ENCODE data around the gene AMY2A.
"Not testable (repeated sequence)": the region's sequence is repeated elsewhere in the genome, so short reads cannot be mapped to it uniquely, and the experiment has no call there.

The AMY2A gene

DNA sequence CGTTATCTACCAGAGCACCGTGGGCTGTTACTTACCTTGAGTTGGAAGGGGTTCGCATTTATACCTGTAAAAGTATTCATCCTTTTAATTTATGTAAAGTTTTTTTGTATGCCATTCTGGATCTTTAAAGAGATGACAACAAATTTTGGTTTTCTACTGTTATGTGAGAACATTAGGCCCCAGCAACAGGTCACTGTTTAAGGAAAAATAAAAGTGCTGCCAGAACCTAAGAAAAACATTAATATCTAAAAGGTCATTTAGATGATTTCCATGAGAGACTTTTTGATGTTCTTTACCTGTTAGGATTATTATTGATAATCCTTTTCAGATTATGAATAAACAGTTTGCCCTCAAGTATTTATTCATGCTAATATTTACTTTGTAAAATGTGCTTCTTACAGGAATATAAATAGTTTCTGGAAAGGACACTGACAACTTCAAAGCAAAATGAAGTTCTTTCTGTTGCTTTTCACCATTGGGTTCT is at the start of gene AMY2A:
AMY2A (plus strand) TSS at position 434 of the 484 bp plus-strand sequence; CDS start at position 448, 14 bp downstream.
- DNase-seq (ENCODE audit: low read depth), result not testable (repeated sequence)

DNA sequence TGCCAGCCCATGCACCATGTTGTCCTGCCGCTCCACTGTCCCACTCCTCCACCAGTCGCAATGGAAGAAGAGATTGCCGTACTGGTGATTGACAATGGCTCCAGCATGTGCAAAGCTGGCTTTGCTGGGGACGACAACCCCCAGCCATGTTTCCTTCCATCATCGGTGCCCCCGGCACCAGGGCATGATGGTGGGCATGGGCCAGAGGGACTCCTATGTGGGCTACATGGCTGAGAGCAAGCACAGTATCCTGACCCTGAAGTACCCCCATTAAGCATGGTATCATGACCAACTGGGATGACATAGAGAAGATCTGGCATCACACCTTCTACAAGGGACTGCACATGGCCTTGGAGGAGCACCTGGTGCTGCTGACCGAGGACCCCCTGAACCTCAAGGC is 47.7 kb upstream of the AMY2A start:
- no peak for DNase-seq (ENCODE audit: low read depth)

DNA sequence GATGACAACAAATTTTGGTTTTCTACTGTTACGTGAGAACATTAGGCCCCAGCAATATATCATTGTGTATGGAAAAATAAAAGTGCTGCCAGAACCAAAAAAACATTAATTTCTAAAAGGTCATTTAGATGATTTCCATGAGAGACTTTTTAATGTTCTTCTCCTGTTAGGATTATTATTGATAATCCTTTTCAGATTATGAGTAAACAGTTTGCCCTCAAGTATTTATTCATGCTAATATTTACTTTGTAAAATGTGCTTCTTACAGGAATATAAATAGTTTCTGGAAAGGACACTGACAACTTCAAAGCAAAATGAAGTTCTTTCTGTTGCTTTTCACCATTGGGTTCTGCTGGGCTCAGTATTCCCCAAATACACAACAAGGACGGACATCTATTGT is 45.9 kb upstream of the AMY2A start, which contains the start of gene AMY2B:
AMY2B (plus strand) TSS at position 301 of the 400 bp plus-strand sequence; CDS start at position 315, 14 bp downstream.
- not testable (repeated sequence) for DNase-seq (ENCODE audit: low read depth)

DNA sequence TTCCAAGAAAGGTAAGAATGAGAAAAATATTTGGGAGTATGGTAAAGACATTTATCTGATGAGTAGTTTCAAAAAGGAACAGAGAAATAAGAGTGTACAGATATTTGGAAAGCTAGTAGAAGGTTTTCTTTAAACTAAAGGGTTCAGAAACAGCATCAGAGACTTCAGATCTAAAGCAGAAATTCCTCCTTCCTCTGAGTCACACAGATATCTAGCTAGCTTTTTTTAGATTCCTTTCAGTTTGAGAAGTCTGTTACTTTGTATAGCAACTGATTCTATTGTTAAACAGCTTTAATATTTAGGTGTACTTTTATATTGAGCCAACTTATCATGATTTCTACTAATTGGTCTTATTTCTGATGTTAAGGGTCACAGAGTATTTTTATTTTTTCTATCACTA is 41.2 kb upstream of the AMY2A start:
- no peak for DNase-seq (ENCODE audit: low read depth)

DNA sequence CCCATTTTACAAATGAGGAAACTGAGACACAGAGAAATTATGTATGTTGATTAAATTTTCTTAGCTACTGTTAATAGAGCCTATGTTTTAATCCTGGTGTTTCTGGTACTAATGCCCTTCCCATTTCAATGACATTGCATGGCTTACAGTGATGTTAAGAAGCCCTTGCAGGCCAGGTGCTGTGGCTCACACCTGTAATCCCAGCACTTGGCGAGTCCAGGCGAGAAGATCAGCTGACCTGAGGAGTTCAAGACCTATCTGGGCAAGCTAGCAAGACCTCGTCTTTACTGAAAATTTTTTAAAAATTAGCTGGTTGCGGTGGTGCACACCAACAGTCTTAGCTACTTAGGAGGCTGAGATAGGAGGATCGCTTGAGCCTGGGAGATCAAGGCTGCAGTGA is 40.4 kb upstream of the AMY2A start:
- DNase-seq (ENCODE audit: low read depth), result not testable (repeated sequence)

DNA sequence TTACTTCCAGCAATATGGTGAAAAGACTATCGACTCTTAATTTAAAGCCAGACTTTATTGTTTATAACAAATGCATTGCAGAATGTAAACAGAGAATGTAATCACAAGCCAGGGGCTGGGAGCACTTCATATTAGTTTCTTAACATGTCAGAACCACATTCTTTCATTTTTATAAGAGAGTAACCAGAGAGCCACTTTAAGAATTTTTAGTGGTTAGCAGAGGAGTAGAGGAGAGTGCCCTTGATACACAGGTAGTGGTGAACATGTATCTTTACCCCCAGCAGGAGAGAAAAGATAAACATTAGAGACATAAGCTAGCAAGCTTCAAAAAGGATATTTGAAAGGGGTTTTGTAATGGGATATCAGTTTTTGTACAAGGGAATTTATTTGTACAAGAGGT is 34.8 kb upstream of the AMY2A start:
- DNase-seq (ENCODE audit: low read depth), result no peak

DNA sequence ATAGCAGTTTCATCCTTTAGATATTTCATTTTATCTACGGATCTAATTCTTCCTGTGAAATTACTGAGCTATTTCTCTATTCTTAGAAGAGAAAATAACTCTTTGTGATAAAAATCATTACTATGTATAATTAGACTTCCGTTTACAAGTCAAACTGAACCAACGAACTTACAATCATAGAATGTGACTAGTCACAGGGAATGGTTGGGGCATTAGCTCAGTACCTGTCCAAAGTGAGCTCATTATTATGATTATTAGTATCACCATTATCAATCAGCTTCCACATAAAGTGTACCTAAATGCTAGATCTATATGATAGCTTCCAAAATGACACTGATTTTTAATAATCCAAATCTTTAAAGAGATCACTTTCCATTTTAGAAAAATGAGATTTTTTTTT is 33.3 kb upstream of the AMY2A start:
- DNase-seq (ENCODE audit: low read depth), result no peak

DNA sequence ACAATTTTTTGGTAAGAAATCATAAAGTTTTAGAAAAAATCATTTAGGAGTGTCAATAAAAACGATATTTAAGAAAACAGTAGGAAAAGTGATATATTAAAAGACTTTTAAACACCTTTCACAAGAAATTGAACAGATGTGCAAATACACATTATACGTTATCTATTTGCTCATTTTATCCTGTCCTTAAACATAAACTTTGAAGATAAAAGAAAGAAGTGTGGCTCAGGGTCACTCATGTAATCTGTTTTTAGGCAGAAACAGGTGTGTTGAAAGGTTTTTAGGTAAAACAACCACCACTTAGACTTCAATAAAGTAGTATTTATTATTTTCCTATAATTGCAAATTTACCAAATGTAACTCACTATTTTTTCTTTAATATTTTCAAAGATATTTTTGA is 32.7 kb upstream of the AMY2A start:
- no peak for DNase-seq (ENCODE audit: low read depth)

DNA sequence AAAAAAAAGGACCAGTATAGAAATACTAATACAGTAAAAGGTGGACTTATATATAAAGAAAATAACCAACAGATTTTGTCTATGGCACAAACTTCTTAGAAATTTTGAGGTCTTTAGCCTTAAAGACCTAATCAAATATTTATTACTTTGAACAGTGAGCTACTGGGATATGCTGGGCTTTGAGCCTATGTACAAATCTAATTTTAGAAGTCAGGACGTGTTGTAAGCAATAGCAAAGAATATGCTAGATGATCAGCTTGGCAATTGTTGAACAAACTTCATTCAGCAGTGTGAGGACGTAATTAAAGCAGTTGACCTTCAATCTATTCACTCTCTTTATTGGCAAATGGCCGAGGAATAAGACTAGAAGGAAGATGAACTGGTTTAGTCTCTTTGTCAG is 14.5 kb upstream of the AMY2A start:
- DNase-seq (ENCODE audit: low read depth), result not testable (repeated sequence)

DNA sequence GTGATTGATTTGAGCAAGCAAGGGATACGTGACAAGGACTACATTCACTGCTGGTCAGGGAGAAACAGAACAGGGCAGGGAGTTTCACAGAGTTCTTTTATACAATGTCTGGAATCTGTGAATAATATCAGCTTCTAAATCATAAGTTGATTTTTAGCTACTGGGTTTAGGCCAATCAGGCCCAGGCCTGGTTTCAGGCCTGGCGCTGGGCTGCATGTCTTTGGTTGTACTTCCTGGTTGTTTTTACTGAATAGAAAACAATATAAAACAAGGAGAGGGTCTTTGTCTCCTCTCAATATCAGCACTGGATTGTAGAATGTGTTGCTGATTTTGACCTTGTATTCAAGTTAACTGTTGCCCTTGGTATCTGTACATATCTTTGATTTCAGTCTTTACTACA is 865 bp upstream of the AMY2A start:
- no peak for DNase-seq (ENCODE audit: low read depth)

DNA sequence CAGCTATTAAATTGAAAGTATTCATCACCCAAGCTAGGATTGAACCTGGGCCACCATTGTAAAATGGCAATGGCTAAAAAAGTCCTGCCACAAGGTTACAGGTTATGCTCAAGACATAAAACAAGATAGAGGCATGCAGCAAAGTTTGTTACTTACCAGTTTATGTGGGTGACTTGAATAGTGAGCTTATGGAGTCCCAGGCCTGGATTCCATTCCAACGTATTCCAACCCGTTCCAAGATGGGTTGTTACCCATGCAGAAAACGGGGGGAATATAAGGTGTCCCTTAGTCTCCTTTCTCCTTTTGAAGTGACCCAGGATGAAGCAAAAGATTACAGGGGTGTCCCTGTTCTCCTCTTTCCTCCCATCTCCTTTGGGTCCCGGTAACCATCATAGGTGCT is 10.2 kb downstream of the AMY2A start:
- not testable (repeated sequence) for DNase-seq (ENCODE audit: low read depth)

DNA sequence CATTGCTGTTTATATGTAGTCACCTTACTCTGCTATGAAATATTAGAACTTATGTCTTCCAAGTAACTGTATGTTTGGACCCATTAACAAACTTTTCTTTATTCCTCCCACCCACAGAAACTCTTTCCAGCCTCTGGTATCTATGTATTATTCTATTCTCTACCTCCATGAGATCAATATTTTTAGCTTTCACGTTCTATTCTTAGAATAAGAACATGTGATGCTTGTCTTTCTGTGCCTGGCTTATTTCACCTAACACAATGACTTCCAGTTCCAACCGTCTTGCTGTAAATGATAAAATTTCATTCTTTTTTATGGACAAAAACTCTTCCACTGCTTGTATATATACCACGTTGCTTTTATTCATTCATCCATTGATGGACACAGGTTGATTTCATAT is 24.0 kb downstream of the AMY2A start:
- DNase-seq (ENCODE audit: low read depth), result not testable (repeated sequence)

DNA sequence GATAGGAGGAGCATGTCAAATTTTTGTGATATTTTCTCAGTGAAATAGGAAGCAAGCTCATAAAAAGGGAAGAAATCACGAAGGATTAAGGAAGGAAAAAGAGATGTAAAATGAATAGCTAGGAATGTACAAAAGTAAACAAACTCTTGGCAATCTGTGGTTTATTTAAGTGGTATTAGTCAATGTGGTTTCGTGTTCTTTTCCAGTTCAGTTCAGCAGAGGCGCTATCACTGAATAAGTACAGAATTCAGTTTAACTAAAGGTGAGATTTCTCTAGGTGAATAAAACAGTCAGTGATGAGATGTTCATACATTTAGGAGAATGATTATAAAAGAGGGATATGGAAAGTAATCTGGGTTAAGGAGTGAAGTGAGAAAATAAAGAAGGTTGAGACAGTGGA is 26.7 kb downstream of the AMY2A start:
- not testable (repeated sequence) for DNase-seq (ENCODE audit: low read depth)

DNA sequence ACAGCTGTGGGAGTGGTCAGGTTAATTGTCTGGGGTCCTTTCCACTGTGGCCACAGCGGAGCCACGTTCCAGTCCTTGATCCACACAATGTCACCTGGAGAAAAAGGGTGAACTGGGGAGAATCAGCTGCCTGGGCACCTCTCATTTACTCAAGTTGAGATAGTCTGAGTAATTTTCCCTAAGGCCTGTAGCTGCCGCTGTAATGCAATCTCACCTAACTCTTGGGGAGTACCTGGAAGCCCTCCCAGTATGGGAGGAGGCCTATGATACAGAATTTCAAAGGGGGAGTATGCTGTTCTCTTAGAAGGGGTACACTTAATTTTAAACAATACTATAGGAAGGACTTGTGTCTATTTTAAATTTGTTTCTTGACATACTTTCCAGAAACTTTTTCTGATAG is 33.1 kb downstream of the AMY2A start:
- DNase-seq (ENCODE audit: low read depth), result not testable (repeated sequence)

DNA sequence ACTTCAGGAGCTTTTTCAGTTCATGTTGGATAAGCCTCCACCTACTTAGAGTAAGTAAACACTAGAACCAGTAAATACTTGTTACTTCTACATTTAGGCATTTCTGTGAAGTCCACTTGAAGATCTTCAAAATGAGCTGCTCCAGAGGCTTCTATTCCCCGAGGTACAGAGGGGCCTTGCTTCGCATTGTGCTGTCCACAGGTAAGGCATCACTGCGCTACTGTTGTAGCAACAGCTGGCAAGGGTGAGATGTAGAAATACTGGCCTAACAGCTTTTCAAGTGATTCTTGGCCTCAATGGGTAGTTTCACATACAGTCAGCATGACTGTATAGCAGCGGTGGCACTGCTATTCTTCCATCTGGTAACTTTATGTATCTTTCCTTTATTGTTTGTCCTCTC is 33.7 kb downstream of the AMY2A start:
- not testable (repeated sequence) for DNase-seq (ENCODE audit: low read depth)

DNA sequence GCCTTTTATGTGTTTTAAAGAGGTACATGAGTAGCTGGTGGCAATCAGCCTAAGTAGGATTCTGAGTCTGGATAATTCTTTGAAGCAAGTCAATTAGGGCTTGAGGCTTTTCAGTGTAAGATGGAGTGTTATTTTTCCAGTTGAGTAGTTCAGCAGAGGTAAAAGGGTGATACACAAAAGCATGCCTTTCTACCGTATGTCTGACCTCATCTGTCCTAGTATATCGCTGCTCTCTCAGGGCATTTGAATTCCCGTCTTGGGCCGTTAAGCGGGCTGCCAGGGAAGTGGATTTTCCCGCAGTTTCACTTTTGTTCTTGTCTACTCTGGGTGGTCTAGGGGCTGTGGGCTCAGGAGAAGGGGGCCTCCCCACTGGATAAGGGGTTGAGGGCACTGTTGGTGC is 36.9 kb downstream of the AMY2A start:
- DNase-seq (ENCODE audit: low read depth), result not testable (repeated sequence)

DNA sequence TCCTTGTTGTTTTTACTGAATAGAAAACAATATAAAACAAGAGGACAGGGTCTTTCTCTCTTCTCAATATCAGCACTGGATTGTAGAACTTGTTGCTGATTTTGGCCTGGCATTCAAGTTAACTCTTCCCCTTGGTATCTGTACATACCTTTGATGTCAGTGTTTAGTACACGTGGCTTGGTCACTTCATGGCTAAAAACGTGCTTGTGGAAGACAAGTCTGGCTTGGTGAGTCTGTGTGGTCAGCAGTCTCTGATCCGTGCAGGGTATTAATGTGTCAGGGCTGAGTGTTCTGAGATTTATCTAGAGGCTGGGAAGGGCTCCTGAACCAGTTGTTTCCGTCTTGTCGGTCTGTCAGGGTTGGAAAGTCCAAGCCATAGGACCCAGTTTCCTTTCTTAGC is 38.2 kb downstream of the AMY2A start, which contains the start of gene AMY1A:
AMY1A (plus strand) TSS at position 301 of the 400 bp plus-strand sequence. CDS start 571 bp downstream, outside the sequence.
- DNase-seq (ENCODE audit: low read depth), result not testable (repeated sequence)
